GM06990 (cell line): Measurements from ENCODE around the gene ADAM10.

ENCODE experiments used
- DNase-seq: peaks from one replicate; pipeline ENCODE4 v3.0.0-alpha.2; 2011; ENCODE audit not compliant: insufficient read length; ENCODE audit errors: extremely low read depth
- H3K27me3 ChIP-seq: replicated peaks from 2 replicates; pipeline ENCODE4 v1.6.0; 2011; ENCODE audit warnings: low read length; ENCODE audit not compliant: control insufficient read depth, insufficient read depth
- H3K36me3 ChIP-seq: 2 replicates; pipeline ENCODE4 v1.5.1; 2011; ENCODE audit warnings: low read length; ENCODE audit not compliant: control insufficient read depth, insufficient read depth
- H3K4me3 ChIP-seq: replicated peaks from 2 replicates; pipeline ENCODE4 v1.5.1; 2011; ENCODE audit warnings: low read depth, mild to moderate bottlenecking, control low read depth, low read length
- TF ChIP-seq, protein P1 (sequence below): IDR thresholded peaks from 2 replicates; pipeline ENCODE4 v1.5.1; 2011; ENCODE audit warnings: low read length, control low read depth, mild to moderate bottlenecking, inconsistent platforms; ENCODE audit not compliant: insufficient read depth, poor library complexity, severe bottlenecking

ADAM10 gene

GRCh38 chr15:58556541-58556940 lies 193.0 kb downstream of the ADAM10 start:
- TF ChIP-seq, protein P1, sequence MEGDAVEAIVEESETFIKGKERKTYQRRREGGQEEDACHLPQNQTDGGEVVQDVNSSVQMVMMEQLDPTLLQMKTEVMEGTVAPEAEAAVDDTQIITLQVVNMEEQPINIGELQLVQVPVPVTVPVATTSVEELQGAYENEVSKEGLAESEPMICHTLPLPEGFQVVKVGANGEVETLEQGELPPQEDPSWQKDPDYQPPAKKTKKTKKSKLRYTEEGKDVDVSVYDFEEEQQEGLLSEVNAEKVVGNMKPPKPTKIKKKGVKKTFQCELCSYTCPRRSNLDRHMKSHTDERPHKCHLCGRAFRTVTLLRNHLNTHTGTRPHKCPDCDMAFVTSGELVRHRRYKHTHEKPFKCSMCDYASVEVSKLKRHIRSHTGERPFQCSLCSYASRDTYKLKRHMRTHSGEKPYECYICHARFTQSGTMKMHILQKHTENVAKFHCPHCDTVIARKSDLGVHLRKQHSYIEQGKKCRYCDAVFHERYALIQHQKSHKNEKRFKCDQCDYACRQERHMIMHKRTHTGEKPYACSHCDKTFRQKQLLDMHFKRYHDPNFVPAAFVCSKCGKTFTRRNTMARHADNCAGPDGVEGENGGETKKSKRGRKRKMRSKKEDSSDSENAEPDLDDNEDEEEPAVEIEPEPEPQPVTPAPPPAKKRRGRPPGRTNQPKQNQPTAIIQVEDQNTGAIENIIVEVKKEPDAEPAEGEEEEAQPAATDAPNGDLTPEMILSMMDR = no peak
- Histone ChIP-seq H3K36me3 (no peaks in the 10 kb centered on the region), H3K27me3 (no peaks in the 10 kb centered on the region), H3K4me3 (no peak overlapping the region)
- no peak for DNase-seq

GRCh38 chr15:58556028-58556361 lies 193.5 kb downstream of the ADAM10 start:
- no peak for DNase-seq
- H3K4me3 ChIP-seq = no peak overlapping the region
- TF ChIP-seq, protein P1 = no peak
- no peaks in the 10 kb centered on the region for H3K27me3 ChIP-seq
- H3K36me3 ChIP-seq = no peaks in the 10 kb centered on the region

- H3K27me3 ChIP-seq = no peaks in the 10 kb centered on the region
- no peak for DNase-seq
- H3K36me3 ChIP-seq = no peaks in the 10 kb centered on the region
- no peak overlapping the region for H3K4me3 ChIP-seq
- TF ChIP-seq, protein P1 = no peak
Measured at GRCh38 chr15:58555162-58556027, 194.1 kb downstream of the ADAM10 start.

GRCh38 chr15:58554758-58555157 lies 194.7 kb downstream of the ADAM10 start:
- Histone ChIP-seq H3K27me3 (no peaks in the 10 kb centered on the region), H3K4me3 (no peak overlapping the region), H3K36me3 (no peaks in the 10 kb centered on the region)
- DNase-seq = no peak
- TF ChIP-seq, protein P1 = no peak

DNA sequence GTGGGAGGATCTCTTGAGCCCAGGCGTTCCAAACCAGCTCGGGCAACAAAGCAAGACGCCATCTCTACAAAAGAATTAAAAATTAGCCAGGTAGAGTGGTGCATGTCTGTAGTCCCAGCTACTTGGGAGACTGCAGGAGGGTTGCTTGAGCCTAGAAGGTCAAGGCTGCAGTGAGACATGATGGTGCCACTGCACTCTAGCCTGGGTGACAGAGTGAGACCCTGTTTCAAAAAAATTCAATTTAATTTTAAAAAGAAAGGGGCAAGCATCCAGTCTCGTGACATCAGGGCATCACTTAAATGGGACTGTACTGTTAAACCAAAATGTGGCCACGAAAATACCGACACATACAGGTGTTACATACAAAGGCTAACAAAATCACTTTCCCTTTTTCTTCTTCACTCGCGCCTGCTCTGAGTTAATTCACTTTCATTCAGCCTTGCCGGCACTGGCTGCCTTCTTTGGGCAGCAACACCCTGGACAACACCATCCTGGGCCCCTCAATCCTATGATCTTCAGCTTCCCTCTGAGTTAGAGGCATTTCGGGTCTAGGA lies 196.1 kb downstream of the ADAM10 start:
- Histone ChIP-seq H3K36me3 (no peaks in the 10 kb centered on the region), H3K27me3 (no peaks in the 10 kb centered on the region), H3K4me3 (no peak overlapping the region)
- TF ChIP-seq, protein P1 = no peak
- no peak for DNase-seq
